BJ (cell line): ENCODE data around the gene EGFL7. TPM values are rescaled to one million over a fixed set of nuclear protein-coding genes. Genes with fewer than 3 reads are reported as not detected.

Experiments
- CTCF ChIA-PET: fragments of 350-600 bp; formaldehyde crosslinking; extraction: SDS; loops from one replicate; lab custom pipeline; 2021; ENCODE audit warnings: antibody characterized with exemption, inconsistent platforms; lab: Yijun Ruan, JAX
- POLR2A ChIA-PET: fragments of 300-600 bp; sonication (Branson Sonifier 250); formaldehyde crosslinking; extraction: SDS; loops from one replicate; lab custom pipeline; 2021; ENCODE audit warnings: antibody characterized with exemption; lab: Charles Lee
- DNase-seq: peaks from one replicate; pipeline ENCODE4 v3.0.0-alpha.2; 2011; ENCODE audit warnings: low read depth
- H3K27me3 ChIP-seq: 2 replicates; pipeline ENCODE4 v1.6.0; 2011; ENCODE audit warnings: low read length; ENCODE audit not compliant: control insufficient read depth, insufficient read depth
- H3K36me3 ChIP-seq: 2 replicates; pipeline ENCODE4 v1.5.1; 2011; ENCODE audit warnings: low read length; ENCODE audit not compliant: control insufficient read depth, insufficient read depth
- H3K4me3 ChIP-seq: 2 replicates; pipeline ENCODE4 v1.5.1; 2011; ENCODE audit warnings: low read depth, mild to moderate bottlenecking, control low read depth, low read length
- CTCF ChIP-seq: IDR thresholded peaks from 2 replicates; pipeline ENCODE4 v1.5.1; 2011; ENCODE audit warnings: low read depth, mild to moderate bottlenecking, control low read depth, inconsistent platforms, low read length, moderate library complexity; ENCODE audit not compliant: insufficient read depth
- polyA plus RNA-seq: library from polyadenylated mRNA; depleted of rRNA; stranded (reverse); fragments of >200 nt; gene quantifications from 2 replicates; pipeline ENCODE4 v1.2.3, GENCODE V29; 2011

EGFL7 gene
- polyA plus RNA-seq, 1 experiment = 26.9 TPM

DNA sequence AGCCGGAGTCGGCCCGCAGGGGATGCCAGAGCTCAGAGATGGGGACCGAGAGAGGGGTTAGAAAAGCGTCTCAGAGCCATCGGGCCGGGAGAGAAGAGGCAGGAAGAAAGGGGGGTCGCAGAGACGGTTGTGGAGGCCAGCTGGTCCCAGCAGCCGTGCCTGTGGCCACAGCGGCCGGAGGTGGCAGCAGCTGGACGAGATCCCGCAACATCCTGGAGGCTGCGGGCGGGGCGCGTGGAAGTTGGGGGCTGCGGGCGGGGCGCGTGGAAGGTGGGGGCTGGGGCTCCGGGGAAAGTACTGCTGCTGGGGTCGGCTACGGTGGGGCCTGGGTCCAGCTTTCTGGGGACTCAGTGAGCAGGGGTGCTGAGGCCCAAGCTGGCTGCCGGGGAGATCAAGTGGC, 34.4 kb upstream of the EGFL7 start:
- H3K36me3 ChIP-seq = no peaks in the 10 kb centered on the region
- no peaks in the 10 kb centered on the region for H3K27me3 ChIP-seq
- ChIA-PET CTCF (interaction anchor here (1.0 to 8.5 kb wide), 5 partner anchors 10 to 141 kb away, joined by 3 to 385 read pairs (median 7); no protein-coding TSS in a partner anchor), POLR2A (no interaction called here)
- H3K4me3 ChIP-seq = no peak overlapping the region
- TF ChIP-seq CTCF = no peak
- DNase-seq = no peak

DNA sequence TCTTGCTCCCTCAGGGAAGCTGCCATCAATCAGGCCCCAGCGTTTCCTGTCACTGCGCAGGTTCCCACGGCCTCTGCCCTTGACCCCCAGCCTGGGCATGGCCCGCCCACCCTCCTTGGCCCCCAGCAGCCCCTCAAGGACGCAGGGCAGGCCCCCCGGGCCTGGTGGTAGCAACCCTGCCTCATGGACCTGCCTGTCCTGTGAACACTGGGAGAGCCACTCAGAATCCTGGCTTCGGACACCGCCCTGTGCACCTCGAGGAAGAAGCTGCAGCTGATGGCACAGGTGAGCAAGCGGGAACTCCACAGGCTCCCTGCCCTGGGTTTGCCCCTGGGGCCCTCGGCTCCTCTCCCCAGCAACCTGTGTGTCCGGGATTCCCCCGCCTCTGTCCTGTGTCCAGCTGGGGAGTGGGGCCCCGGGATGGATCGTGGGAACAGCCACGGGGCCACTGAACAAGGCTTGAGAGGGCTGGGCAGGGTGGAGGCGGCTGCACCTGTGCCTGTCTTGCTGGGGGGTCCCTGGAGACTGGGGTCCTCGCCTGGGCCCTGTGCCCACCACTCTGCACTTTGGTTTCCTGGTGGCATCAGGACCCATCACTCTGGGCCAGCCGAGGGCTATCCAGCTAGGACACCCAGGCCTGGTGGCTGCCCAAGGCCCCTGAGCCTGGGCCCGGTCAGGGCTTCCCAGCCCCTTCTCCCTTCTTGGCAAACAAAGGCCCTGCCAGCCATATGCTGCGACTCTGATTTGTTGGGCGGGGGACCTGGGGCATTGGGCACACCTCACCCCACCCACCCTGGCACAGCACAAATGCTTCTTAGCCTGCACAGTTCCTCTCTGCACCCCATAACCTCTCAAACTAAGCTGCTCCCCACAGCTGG, 33.5 kb upstream of the EGFL7 start:
- Histone ChIP-seq H3K36me3 (no peaks in the 10 kb centered on the region), H3K4me3 (no peak overlapping the region), H3K27me3 (no peaks in the 10 kb centered on the region)
- ChIA-PET POLR2A (no interaction called here), CTCF (interaction anchor here (0.8 to 8.5 kb wide), 8 partner anchors 9 to 142 kb away, joined by 3 to 385 read pairs (median 4); no protein-coding TSS in a partner anchor)
- no peak for DNase-seq
- no peak for TF ChIP-seq CTCF

GRCh38 chr9:136629879-136630661, 32.6 kb upstream of the EGFL7 start:
- POLR2A ChIA-PET = no interaction called here
- CTCF ChIA-PET = interaction anchor here (0.6 to 8.5 kb wide), 7 partner anchors 12 to 142 kb away, joined by 3 to 385 read pairs (median 3); no protein-coding TSS in a partner anchor
- peak; percentile 69 for TF ChIP-seq CTCF
- no peaks in the 10 kb centered on the region for H3K36me3 ChIP-seq
- H3K4me3 ChIP-seq = no peak overlapping the region
- no peaks in the 10 kb centered on the region for H3K27me3 ChIP-seq
- DNase-seq = no peak

DNA sequence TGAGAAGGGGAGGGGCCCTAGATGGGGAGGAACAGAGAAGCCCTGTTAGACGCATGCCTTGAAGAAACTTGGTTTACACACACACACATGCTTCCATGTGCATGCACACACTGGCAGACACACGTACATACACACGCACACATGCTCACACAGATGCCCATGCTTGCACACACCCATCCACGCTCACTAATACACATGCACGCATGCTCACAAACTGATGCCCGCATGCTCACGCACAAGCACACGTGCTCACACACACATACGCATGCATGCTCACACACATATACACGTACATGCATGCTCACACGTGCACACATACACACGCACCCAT, 32.1 kb upstream of the EGFL7 start:
- POLR2A ChIA-PET = no interaction called here
- CTCF ChIA-PET = interaction anchor here (1.0 to 8.5 kb wide), 2 partner anchors 12 to 143 kb away, joined by 3 to 385 read pairs; no protein-coding TSS in a partner anchor

More for the DNA sequence above, 32.1 kb upstream of the EGFL7 start:
- Histone ChIP-seq H3K4me3 (no peak overlapping the region), H3K27me3 (no peaks in the 10 kb centered on the region), H3K36me3 (no peaks in the 10 kb centered on the region)
- no peak for TF ChIP-seq CTCF
- no peak for DNase-seq
